Activated CD4-positive, alpha-beta T cell treated with anti-CD3 and anti-CD28 coated beads, Interleukin-2, amount 10 ng/mL, durations not matched to agents 7 days and 5 days (primary cell): Measurements from ENCODE around the gene DLGAP1. TPM values are rescaled to one million over a fixed set of nuclear protein-coding genes. Genes with fewer than 3 reads are reported as not detected.

Experiments used
- CTCF ChIA-PET: fragments of 350-600 bp; sonication (Branson Sonifier 250); formaldehyde crosslinking; loops from one replicate; lab custom pipeline; 2021; ENCODE audit warnings: antibody characterized with exemption; lab: Charles Lee
- POLR2A ChIA-PET: fragments of 350-600 bp; sonication (Branson Sonifier 250); formaldehyde crosslinking; loops from one replicate; lab custom pipeline; 2021; ENCODE audit warnings: antibody characterized with exemption; lab: Charles Lee
- DNase-seq: peaks from one replicate; pipeline ENCODE4 v3.0.0-alpha.2; 2020
- H3K27ac Mint-ChIP-seq: one replicate; pipeline ENCODE4 v1.8.0; 2021; ENCODE audit warnings: mild to moderate bottlenecking, moderate library complexity, mixed read lengths
- H3K27me3 Mint-ChIP-seq: one replicate; pipeline ENCODE4 v1.8.0; 2021; ENCODE audit warnings: mixed read lengths
- H3K36me3 Mint-ChIP-seq: one replicate; pipeline ENCODE4 v1.8.0; 2021; ENCODE audit warnings: low read depth, mixed read lengths
- H3K4me1 Mint-ChIP-seq: one replicate; pipeline ENCODE4 v1.8.0; 2021; ENCODE audit warnings: mixed read lengths
- H3K4me3 Mint-ChIP-seq: one replicate; pipeline ENCODE4 v1.8.0; 2021; ENCODE audit warnings: mild to moderate bottlenecking, moderate library complexity, mixed read lengths
- H3K9me3 Mint-ChIP-seq: one replicate; pipeline ENCODE4 v1.8.0; 2021; ENCODE audit warnings: mixed read lengths
- total RNA-seq, 2 experiments: library from RNA; stranded (reverse); gene quantifications; one replicate each; pipeline ENCODE4 v1.2.3, GENCODE V29; 2021

DLGAP1 gene
- total RNA-seq, 2 experiments from 2014 or later, result 0.10 TPM; not detected in 1

- ChIA-PET POLR2A (no interaction called here), CTCF (no interaction called here)
- Mint-ChIP-seq H3K27me3 (peaks cover 8% of the 10 kb centered on the region), H3K27ac (no peak overlapping the region), H3K36me3 (no peaks in the 10 kb centered on the region), H3K4me1 (peaks cover 2% of the 10 kb centered on the region), H3K9me3 (no peaks in the 10 kb centered on the region), H3K4me3 (no peak overlapping the region)
- no peak for DNase-seq
Observed at GRCh38 chr18:3691705-3692104, 763.4 kb downstream of the DLGAP1 start.

DNA sequence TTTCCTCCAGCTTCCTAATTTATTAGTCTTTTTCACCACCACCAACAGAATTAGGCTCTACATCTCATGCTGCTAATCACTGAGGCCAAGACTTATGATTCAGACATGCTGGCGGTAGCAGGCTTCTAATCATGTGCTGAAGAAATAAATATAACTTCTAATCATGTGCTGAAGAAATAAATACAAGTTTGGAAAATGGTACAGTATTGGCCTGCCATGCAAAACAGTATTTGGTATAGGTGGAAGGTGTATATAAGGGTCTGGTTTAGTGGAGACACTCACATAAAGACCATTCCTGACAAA is 764.4 kb downstream of the DLGAP1 start:
- no peaks in the 10 kb centered on the region for H3K9me3 Mint-ChIP-seq
- peaks cover 2% of the 10 kb centered on the region for H3K27me3 Mint-ChIP-seq
- H3K4me3 Mint-ChIP-seq, result no peak overlapping the region
- no peak for DNase-seq
- no peaks in the 10 kb centered on the region for H3K36me3 Mint-ChIP-seq
- POLR2A ChIA-PET, result no interaction called here
- peaks cover 2% of the 10 kb centered on the region for H3K4me1 Mint-ChIP-seq
- CTCF ChIA-PET, result interaction anchor here (1.1 kb wide), 1 partner anchor 16 kb away, joined by 3 read pairs; no protein-coding TSS in a partner anchor
- H3K27ac Mint-ChIP-seq, result no peak overlapping the region

DNA sequence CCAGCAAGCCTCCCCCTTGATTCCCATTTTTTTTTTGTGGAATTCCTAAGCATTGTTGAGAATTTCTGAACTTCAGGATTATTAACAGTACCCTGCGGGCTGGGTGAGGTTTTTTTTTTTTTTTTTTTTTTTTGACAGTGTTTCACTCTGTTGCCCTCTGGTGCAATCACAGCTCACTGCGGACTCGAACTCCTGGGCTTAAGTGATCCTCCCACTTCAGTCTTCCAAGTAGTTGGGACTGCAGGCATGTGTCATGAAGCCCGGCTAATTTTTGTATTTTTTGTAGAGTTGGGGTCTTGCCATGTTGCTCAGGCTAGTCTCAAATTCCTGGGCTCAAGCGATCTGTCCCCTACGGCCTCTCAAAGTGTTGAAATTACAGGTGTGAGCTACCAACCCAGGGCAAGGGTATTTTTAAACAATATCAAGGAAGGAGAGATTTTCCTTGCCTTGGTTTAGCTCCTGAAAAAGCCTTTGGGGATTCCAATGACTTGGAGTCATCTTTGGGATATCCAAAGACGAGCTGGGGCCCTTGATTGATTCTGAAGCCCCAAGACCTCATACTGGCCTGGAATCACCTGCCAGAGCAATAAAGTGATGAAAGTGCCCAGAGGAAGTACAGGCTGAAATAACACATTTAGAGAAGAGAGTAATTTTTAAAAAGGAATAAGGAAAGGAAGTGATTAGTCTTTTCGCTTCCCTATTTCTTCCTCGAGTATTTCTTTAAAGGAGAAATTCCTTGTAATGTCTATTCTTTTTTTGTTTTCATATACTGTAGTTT is 764.9 kb downstream of the DLGAP1 start:
- Mint-ChIP-seq H3K27ac (no peak overlapping the region), H3K36me3 (no peaks in the 10 kb centered on the region), H3K4me1 (peaks cover 2% of the 10 kb centered on the region), H3K4me3 (no peak overlapping the region), H3K9me3 (no peaks in the 10 kb centered on the region), H3K27me3 (peaks cover 2% of the 10 kb centered on the region)
- CTCF ChIA-PET, result interaction anchor here (0.6 to 1.1 kb wide), 2 partner anchors 15 to 24 kb away, joined by 3 read pairs; no protein-coding TSS in a partner anchor
- POLR2A ChIA-PET, result no interaction called here
- DNase-seq, result no peak

DNA sequence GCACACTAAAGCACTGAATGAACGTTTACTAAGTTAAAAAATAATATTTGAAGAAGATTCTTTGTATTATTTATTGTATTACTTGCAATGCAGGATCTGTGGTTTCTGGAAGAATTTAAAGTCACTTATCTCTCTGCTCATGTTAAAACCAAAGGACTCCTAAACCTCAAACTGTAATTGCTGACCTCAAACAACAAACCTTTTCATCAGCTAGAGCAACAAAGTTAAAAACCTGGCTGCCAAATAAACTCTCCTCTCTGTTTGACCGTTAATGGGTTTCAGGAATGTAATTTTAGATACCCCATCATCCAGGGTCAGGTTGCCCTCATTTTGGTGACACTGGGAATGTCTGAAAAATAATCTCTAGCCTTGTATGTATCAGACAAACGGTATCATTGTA is 766.0 kb downstream of the DLGAP1 start:
- no peak overlapping the region for H3K4me3 Mint-ChIP-seq
- H3K9me3 Mint-ChIP-seq, result no peaks in the 10 kb centered on the region
- no peak overlapping the region for H3K27ac Mint-ChIP-seq
- DNase-seq, result no peak
- no peaks in the 10 kb centered on the region for H3K36me3 Mint-ChIP-seq
- H3K27me3 Mint-ChIP-seq, result peaks cover 2% of the 10 kb centered on the region
- peaks cover 2% of the 10 kb centered on the region for H3K4me1 Mint-ChIP-seq
- ChIA-PET POLR2A (no interaction called here), CTCF (no interaction called here)

DNA sequence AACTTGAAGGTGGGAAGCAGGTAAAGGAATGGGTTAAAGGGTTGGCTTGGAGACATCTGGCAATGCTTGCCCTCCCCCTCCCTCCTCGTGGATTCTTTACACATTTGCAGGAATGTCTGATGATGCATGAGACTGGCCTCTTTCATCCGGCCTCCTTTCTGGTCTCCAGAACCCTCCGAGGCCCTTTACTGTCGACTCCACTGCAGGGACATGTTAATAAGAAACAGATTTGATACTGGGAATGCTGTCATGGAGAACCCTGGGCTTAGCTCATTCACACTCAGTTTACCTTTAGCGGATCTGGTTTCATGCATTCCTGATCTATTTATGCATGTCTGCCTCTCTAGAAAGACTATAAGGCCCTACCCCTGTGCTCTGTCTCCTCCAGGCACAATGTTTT is 766.4 kb downstream of the DLGAP1 start:
- POLR2A ChIA-PET, result no interaction called here
- no peaks in the 10 kb centered on the region for H3K4me1 Mint-ChIP-seq
- H3K27me3 Mint-ChIP-seq, result peaks cover 2% of the 10 kb centered on the region
- H3K4me3 Mint-ChIP-seq, result no peak overlapping the region
- no peak for DNase-seq
- H3K36me3 Mint-ChIP-seq, result no peaks in the 10 kb centered on the region
- CTCF ChIA-PET, result interaction anchor here (0.5 kb wide), 1 partner anchor 27 kb away, joined by 3 read pairs; no protein-coding TSS in a partner anchor
- H3K9me3 Mint-ChIP-seq, result no peaks in the 10 kb centered on the region
- no peak overlapping the region for H3K27ac Mint-ChIP-seq

- Mint-ChIP-seq H3K27me3 (no peaks in the 10 kb centered on the region), H3K4me1 (no peaks in the 10 kb centered on the region), H3K4me3 (no peak overlapping the region), H3K9me3 (peaks cover 13% of the 10 kb centered on the region), H3K27ac (no peak overlapping the region), H3K36me3 (no peaks in the 10 kb centered on the region)
- CTCF ChIA-PET, result interaction anchor here (0.8 kb wide), 1 partner anchor 18 kb away, joined by 4 read pairs; no protein-coding TSS in a partner anchor
- POLR2A ChIA-PET, result no interaction called here
- DNase-seq, result no peak
Observed at GRCh38 chr18:3683483-3683882, 771.6 kb downstream of the DLGAP1 start.

- Mint-ChIP-seq H3K9me3 (peaks cover 18% of the 10 kb centered on the region), H3K4me3 (no peak overlapping the region), H3K4me1 (no peaks in the 10 kb centered on the region), H3K27ac (no peak overlapping the region), H3K27me3 (peaks cover 5% of the 10 kb centered on the region), H3K36me3 (no peaks in the 10 kb centered on the region)
- CTCF ChIA-PET, result no interaction called here
- no peak for DNase-seq
- POLR2A ChIA-PET, result no interaction called here
Observed at GRCh38 chr18:3682061-3682460, 773.0 kb downstream of the DLGAP1 start.

DNA sequence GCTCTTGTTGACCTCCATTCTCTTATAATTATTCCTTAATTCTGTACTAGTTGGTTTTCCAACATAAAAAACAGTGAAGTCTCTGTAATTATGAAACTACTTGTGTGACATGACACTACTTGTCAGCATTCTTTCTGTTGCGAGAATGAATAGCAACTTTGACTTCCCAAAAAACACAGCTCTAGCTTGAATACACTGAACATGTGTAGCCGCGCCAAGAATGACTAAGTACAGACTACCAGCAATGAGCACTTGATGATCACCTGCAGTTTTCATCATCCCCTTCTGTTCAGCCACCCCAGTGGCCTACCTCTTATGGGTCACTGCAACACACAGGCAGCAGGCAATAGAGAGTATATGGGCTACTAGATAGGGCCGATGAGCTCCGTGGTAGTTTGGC is 775.9 kb downstream of the DLGAP1 start:
- POLR2A ChIA-PET, result no interaction called here
- Mint-ChIP-seq H3K4me3 (no peak overlapping the region), H3K4me1 (no peaks in the 10 kb centered on the region), H3K27ac (no peak overlapping the region), H3K27me3 (peaks cover 12% of the 10 kb centered on the region), H3K9me3 (peaks cover 23% of the 10 kb centered on the region), H3K36me3 (no peaks in the 10 kb centered on the region)
- CTCF ChIA-PET, result interaction anchor here (0.8 to 1.7 kb wide), 2 partner anchors 13 to 321 kb away, joined by 4 to 5 read pairs; no protein-coding TSS in a partner anchor
- DNase-seq, result no peak

DNA sequence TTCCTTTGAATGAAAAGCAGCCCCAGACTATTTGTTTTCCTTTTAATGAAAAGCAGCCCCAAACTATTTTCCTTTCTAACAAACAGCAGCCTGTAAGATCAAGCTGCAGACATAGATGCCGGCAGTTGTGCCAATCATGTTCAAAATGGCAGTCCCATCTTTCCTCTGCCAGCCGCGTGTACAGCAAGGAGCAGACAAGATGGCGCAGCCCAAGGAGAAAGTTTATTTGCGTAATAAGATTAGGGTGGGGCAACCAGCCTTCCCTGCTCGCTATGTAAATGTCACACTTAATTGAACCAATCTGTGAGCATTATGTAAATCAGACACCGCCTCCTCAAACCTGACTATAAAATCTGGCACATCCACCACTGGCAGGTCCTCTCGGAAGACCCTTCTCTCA is 779.1 kb downstream of the DLGAP1 start:
- H3K36me3 Mint-ChIP-seq, result no peaks in the 10 kb centered on the region
- peaks cover 21% of the 10 kb centered on the region for H3K27me3 Mint-ChIP-seq
- no peak for DNase-seq
- H3K9me3 Mint-ChIP-seq, result peaks cover 13% of the 10 kb centered on the region
- no peak overlapping the region for H3K4me3 Mint-ChIP-seq
- no peaks in the 10 kb centered on the region for H3K4me1 Mint-ChIP-seq
- H3K27ac Mint-ChIP-seq, result no peak overlapping the region
- CTCF ChIA-PET, result interaction anchor here (0.6 to 2.2 kb wide), 3 partner anchors 10 to 1464 kb away, joined by 3 to 9 read pairs (median 3); no protein-coding TSS in a partner anchor
- POLR2A ChIA-PET, result no interaction called here

GRCh38 chr18:3675446-3675845 is 779.7 kb downstream of the DLGAP1 start:
- CTCF ChIA-PET, result interaction anchor here (1.3 to 2.2 kb wide), 2 partner anchors 9 to 15 kb away, joined by 3 to 9 read pairs; no protein-coding TSS in a partner anchor
- POLR2A ChIA-PET, result no interaction called here
- H3K36me3 Mint-ChIP-seq, result no peaks in the 10 kb centered on the region
- peaks cover 22% of the 10 kb centered on the region for H3K27me3 Mint-ChIP-seq
- H3K4me1 Mint-ChIP-seq, result no peaks in the 10 kb centered on the region
- no peak for DNase-seq
- no peak overlapping the region for H3K4me3 Mint-ChIP-seq
- peaks cover 10% of the 10 kb centered on the region for H3K9me3 Mint-ChIP-seq
- H3K27ac Mint-ChIP-seq, result no peak overlapping the region

DNA sequence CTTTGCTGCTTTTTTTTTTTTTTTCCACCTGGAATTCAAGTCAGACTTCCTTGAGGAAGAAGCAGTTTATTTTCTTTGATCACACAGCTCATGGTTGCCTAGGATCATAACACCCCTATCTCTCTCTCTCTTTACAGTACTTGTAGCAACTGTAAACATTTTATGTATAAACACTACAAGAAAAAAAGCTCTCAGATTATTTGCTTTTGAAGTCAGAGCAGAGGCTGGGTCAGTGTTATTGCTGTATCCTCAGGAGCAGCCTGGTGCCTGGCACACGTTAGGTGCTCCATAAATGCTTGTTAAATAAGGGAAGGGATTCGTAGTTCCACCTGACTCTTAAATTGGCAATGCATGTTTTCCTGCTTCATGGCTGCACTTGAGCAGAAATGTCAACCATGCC is 783.9 kb downstream of the DLGAP1 start:
- ChIA-PET POLR2A (no interaction called here), CTCF (no interaction called here)
- Mint-ChIP-seq H3K4me3 (no peak overlapping the region), H3K36me3 (no peaks in the 10 kb centered on the region), H3K27ac (no peak overlapping the region), H3K9me3 (peaks cover 1% of the 10 kb centered on the region), H3K27me3 (peaks cover 15% of the 10 kb centered on the region), H3K4me1 (peaks cover 1% of the 10 kb centered on the region)
- no peak for DNase-seq

- Mint-ChIP-seq H3K9me3 (no peaks in the 10 kb centered on the region), H3K27ac (no peak overlapping the region), H3K36me3 (no peaks in the 10 kb centered on the region), H3K4me3 (no peak overlapping the region), H3K27me3 (peaks cover 14% of the 10 kb centered on the region), H3K4me1 (peaks cover 17% of the 10 kb centered on the region)
- ChIA-PET CTCF (interaction anchor here (0.5 kb wide), 1 partner anchor 25 kb away, joined by 4 read pairs; no protein-coding TSS in a partner anchor), POLR2A (interaction anchor here (0.6 kb wide), 1 partner anchor 139 kb away, joined by 3 read pairs; no protein-coding TSS in a partner anchor)
- DNase-seq, result no peak
Observed at GRCh38 chr18:3669376-3669775, 785.7 kb downstream of the DLGAP1 start.
